Activated naive CD4-positive, alpha-beta T cell treated with anti-CD3 and anti-CD28 coated beads, Interleukin-2, amount 50 U/mL, for 72 hours (primary cell): Measurements from ENCODE around the gene SPATA7. TPM values are rescaled to one million over a fixed set of nuclear protein-coding genes. Genes with fewer than 3 reads are reported as not detected.
A peak's percentile ranks its signal among the peaks of the same experiment; 100 is the strongest.

Experiments used
- ATAC-seq, 2 donors: fragments of 150-1000 bp; cut with Tn5 transposase; 2 replicates each; pipeline ENCODE4 v1.10.0; 2021; ENCODE audit warnings: mild to moderate bottlenecking in 2 of 2, moderate library complexity in 2 of 2
- DNase-seq, 2 donors: peaks; one replicate each; pipeline ENCODE4 v3.0.0; 2021 to 2022; ENCODE audit warnings: low spot score in 2 of 2
- H3K27ac Mint-ChIP-seq, 2 donors: one replicate each; pipeline ENCODE4 v1.8.0; 2022; ENCODE audit warnings: mild to moderate bottlenecking in 2 of 2, mixed read lengths in 2 of 2
- H3K36me3 Mint-ChIP-seq, 2 donors: one replicate each; pipeline ENCODE4 v1.8.0; 2022; ENCODE audit warnings: mixed read lengths in 2 of 2
- H3K9me3 Mint-ChIP-seq, 2 donors: one replicate each; pipeline ENCODE4 v1.8.0; 2022; ENCODE audit warnings: mixed read lengths in 2 of 2
- total RNA-seq, 2 donors: library from RNA; stranded (reverse); gene quantifications; one replicate each; pipeline ENCODE4 v1.2.3, GENCODE V29; 2022

SPATA7 gene
- total RNA-seq, 2 donors from 2014 or later = 2.3 to 4.4 TPM

- H3K9me3 Mint-ChIP-seq = no peaks in the 10 kb centered on the region
- H3K27ac Mint-ChIP-seq = peak overlapping the region; percentile 86 to 97
- H3K36me3 Mint-ChIP-seq = peaks cover 0 to 5% of the 10 kb centered on the region in 2 donors
- DNase-seq (no peak), ATAC-seq (no peak)
Observed at GRCh38 chr14:88386256-88386794, 868 bp downstream of the SPATA7 start.

GRCh38 chr14:88388741-88389282 is 3.4 kb downstream of the SPATA7 start:
- no peaks in the 10 kb centered on the region for H3K9me3 Mint-ChIP-seq
- peaks cover 0 to 5% of the 10 kb centered on the region in 2 donors for H3K36me3 Mint-ChIP-seq
- H3K27ac Mint-ChIP-seq = no peak overlapping the region
- DNase-seq = no peak
- no peak for ATAC-seq

DNA sequence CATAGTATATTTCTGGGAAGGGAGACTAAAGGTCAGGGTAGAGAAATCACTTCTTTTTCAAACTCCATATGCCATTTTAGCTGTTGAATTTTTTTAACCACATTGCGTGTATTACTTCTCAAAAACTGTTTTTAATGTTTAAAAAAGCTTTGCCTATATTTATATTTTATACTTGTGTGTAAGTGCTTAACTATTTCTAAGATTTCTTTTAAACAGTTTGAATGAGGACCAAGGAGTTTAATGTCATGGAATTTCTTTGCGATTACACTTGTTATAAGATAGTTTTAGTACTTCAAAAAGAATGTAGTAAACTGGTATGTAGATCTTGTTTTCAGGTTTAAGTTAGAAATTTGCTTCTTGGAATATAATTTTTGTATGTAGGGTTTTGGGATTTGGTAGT is 7.2 kb downstream of the SPATA7 start:
- Mint-ChIP-seq H3K9me3 (no peaks in the 10 kb centered on the region), H3K27ac (no peak overlapping the region), H3K36me3 (no peaks in the 10 kb centered on the region)
- ATAC-seq (no peak), DNase-seq (no peak)

GRCh38 chr14:88411039-88411438 is 25.6 kb downstream of the SPATA7 start:
- ATAC-seq = no peak

DNA sequence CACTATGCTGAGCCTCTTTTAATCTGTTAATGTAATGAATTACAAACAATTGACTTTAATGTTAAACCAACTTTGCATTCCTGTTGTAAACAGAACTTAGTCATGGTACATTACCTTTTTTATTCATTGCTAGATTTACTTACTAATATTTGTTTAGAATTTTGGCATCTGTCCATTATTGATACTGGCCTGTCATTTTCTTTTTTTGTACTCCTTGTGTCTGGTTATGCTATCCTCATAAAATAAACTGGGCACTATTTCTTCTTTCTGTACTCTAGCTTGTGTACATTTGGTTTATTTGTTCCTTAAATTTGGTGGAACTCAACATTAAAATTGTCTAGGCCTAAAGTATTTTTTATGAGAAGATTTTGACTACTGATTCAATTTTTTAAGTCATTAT is 32.1 kb downstream of the SPATA7 start:
- H3K27ac Mint-ChIP-seq = no peak overlapping the region
- peaks cover 19 to 22% of the 10 kb centered on the region in 2 donors for H3K9me3 Mint-ChIP-seq
- H3K36me3 Mint-ChIP-seq = peaks cover 32 to 51% of the 10 kb centered on the region in 2 donors
- DNase-seq (no peak), ATAC-seq (no peak)

More at GRCh38 chr14:88411039-88411438, 25.6 kb downstream of the SPATA7 start:
- no peak for DNase-seq
- Mint-ChIP-seq H3K36me3 (peaks cover 30 to 61% of the 10 kb centered on the region in 2 donors), H3K9me3 (peaks cover 29 to 38% of the 10 kb centered on the region in 2 donors), H3K27ac (no peak overlapping the region)

DNA sequence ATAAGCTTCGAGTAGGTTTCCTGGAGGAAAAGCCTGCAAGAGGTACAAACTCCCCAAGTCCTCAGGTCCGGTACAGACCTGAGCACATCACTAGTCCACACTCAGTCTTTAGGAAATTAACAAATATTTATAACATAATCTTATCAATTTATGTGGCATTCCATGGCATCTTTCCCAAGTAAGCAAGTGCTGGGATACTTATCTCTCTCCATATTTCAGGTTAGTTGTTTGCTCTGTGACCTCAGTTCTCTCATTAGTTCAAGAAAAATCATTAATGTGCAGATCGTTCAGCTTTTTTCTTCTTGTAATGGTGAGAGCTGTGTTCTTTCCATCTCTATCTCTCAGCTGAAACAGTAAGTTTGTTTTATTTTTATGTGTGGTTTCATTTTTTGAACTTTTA is 34.7 kb downstream of the SPATA7 start:
- Mint-ChIP-seq H3K9me3 (peaks cover 13% of the 10 kb centered on the region in 2 donors), H3K27ac (no peak overlapping the region), H3K36me3 (peaks cover 19 to 29% of the 10 kb centered on the region in 2 donors)
- DNase-seq = no peak
- ATAC-seq = no peak

- ATAC-seq (no peak), DNase-seq (no peak)
- H3K9me3 Mint-ChIP-seq = peaks cover 6% of the 10 kb centered on the region in 2 donors
- peaks cover 12 to 20% of the 10 kb centered on the region in 2 donors for H3K36me3 Mint-ChIP-seq
- no peak overlapping the region for H3K27ac Mint-ChIP-seq
Observed at GRCh38 chr14:88421286-88421685, 35.8 kb downstream of the SPATA7 start.

GRCh38 chr14:88422047-88422446 is 36.6 kb downstream of the SPATA7 start:
- Mint-ChIP-seq H3K27ac (no peak overlapping the region), H3K9me3 (peaks cover 6% of the 10 kb centered on the region in 2 donors), H3K36me3 (peaks cover 12 to 20% of the 10 kb centered on the region in 2 donors)
- ATAC-seq = no peak
- DNase-seq = no peak

GRCh38 chr14:88422919-88423650 is 37.6 kb downstream of the SPATA7 start:
- Mint-ChIP-seq H3K9me3 (peaks cover under 1 to 2% of the 10 kb centered on the region in 2 donors), H3K36me3 (peaks cover 5 to 12% of the 10 kb centered on the region in 2 donors), H3K27ac (no peak overlapping the region)
- DNase-seq = no peak
- ATAC-seq = peak; percentile 85 to 97

DNA sequence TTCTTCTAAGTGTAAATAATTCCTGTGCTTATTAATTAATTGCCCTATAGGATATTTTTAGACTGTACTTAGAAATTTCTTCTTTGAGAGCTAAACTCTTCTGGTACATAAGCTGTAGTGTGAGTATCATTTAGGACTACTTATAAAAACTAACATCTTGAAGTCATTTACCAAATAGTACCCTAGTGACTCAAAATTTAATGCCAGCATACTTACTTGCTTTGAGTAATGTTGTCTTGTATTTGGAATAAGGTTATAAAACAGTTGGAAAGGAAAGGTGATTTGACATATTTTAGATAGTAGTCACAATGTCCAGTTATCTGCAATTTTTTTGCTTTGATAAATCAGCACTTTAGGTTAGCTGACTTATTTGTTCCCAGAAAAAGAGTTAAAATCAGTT is 39.1 kb downstream of the SPATA7 start:
- H3K9me3 Mint-ChIP-seq = no peaks in the 10 kb centered on the region
- H3K36me3 Mint-ChIP-seq = peaks cover 0 to 9% of the 10 kb centered on the region in 2 donors
- no peak overlapping the region for H3K27ac Mint-ChIP-seq
- DNase-seq = no peak
- ATAC-seq = no peak

- DNase-seq = no peak
- Mint-ChIP-seq H3K27ac (no peak overlapping the region), H3K9me3 (no peaks in the 10 kb centered on the region)
Observed at GRCh38 chr14:88426271-88426670, 40.8 kb downstream of the SPATA7 start.

GRCh38 chr14:88430976-88431375 is 45.5 kb downstream of the SPATA7 start:
- ATAC-seq (no peak), DNase-seq (no peak)
- Mint-ChIP-seq H3K36me3 (no peaks in the 10 kb centered on the region), H3K9me3 (no peaks in the 10 kb centered on the region), H3K27ac (no peak overlapping the region)

More at GRCh38 chr14:88426271-88426670, 40.8 kb downstream of the SPATA7 start:
- no peak for ATAC-seq
- H3K36me3 Mint-ChIP-seq = no peaks in the 10 kb centered on the region

GRCh38 chr14:88437658-88438057 is 52.2 kb downstream of the SPATA7 start:
- ATAC-seq = no peak
- Mint-ChIP-seq H3K36me3 (no peaks in the 10 kb centered on the region), H3K27ac (no peak overlapping the region), H3K9me3 (no peaks in the 10 kb centered on the region)
- no peak for DNase-seq

GRCh38 chr14:88439088-88439487 is 53.6 kb downstream of the SPATA7 start:
- Mint-ChIP-seq H3K27ac (no peak overlapping the region), H3K36me3 (no peaks in the 10 kb centered on the region), H3K9me3 (no peaks in the 10 kb centered on the region)
- no peak for DNase-seq
- no peak for ATAC-seq

DNA sequence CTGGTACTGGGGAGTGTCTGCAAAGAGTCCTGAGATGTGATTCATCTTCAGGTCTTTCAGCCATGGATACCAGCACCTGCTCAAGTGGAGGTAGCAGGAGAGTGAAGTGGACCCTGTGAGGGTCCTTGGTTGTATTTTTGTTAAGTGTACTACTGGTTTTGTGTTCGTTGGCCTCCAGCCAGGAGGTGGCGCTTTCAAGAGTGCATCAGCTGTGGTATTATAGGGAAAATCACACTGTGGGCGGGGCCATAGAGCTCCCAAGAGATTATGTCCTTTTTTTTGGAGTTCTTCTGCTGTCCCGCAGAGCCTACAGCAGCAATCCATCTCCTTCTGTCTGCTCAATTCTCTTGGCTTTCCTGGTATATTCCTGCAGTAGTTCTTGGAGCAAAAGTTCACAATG is 66.8 kb downstream of the SPATA7 start:
- Mint-ChIP-seq H3K9me3 (peaks cover 6 to 11% of the 10 kb centered on the region in 2 donors), H3K27ac (no peak overlapping the region), H3K36me3 (peaks cover 31 to 48% of the 10 kb centered on the region in 2 donors)
- ATAC-seq = no peak
- no peak for DNase-seq

DNA sequence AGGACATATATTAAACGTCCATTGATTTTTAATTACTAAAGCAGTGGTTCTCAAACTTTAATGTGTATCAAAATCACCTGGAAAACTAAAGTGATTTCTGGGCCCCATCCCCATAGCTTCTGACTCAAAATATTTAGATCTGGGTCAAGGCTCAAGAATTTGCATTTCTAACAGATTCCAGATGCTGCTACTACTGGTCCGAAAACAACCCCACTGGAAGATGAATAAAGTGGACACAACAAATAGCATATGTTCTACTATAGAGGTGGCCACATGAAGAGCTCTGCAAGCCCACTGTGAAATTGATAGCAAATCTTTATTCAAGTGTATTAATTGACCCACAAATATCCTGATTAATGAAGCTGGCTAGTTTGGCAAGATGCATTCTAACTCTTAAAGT is 69.4 kb downstream of the SPATA7 start:
- ATAC-seq = no peak
- H3K9me3 Mint-ChIP-seq = peaks cover 0 to 8% of the 10 kb centered on the region in 2 donors

DNA sequence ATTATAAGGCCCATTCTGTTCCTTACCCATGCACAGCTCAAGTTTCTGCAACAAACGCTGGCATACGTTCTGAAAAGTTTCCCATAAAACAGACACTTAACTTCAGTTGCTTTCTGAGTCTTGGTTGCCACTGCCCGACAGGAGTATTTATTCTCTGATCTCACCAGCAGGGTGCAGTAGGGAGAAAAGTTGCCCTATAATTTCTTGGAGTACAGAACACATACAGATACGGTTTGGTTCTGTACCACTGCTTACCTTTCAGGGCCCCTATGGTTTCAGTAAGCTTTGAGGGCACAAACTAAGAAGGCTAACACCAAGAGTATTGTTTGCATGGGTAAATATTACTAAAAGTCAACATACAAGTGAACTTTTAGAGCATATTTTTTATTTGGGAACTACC is 77.9 kb downstream of the SPATA7 start:
- no peak overlapping the region for H3K27ac Mint-ChIP-seq
- H3K36me3 Mint-ChIP-seq = peaks cover 12 to 29% of the 10 kb centered on the region in 2 donors
- ATAC-seq = no peak
- DNase-seq = peak in 1 of 2 donors; percentile 31
- H3K9me3 Mint-ChIP-seq = peaks cover 3 to 7% of the 10 kb centered on the region in 2 donors

More for the DNA sequence above, 69.4 kb downstream of the SPATA7 start:
- peaks cover 23 to 44% of the 10 kb centered on the region in 2 donors for H3K36me3 Mint-ChIP-seq
- no peak overlapping the region for H3K27ac Mint-ChIP-seq
- DNase-seq = no peak
